Activated T-helper 9 cell treated with anti-CD3 and anti-CD28 coated beads, Interleukin-2, amount 50 U/mL, for 16 hours (primary cell): ENCODE measurements around the gene ISCA2.

Experiments
- DNase-seq: peaks from one replicate; pipeline ENCODE4 v3.0.0-alpha.2; 2020; ENCODE audit warnings: low read depth

The ISCA2 gene

GRCh38 chr14:74508844-74509428 lies 15.4 kb downstream of the ISCA2 start:
- no peak for DNase-seq

GRCh38 chr14:74509587-74510222 lies 16.1 kb downstream of the ISCA2 start:
- DNase-seq: no peak

GRCh38 chr14:74510223-74510931 lies 16.8 kb downstream of the ISCA2 start:
- no peak for DNase-seq

- no peak for DNase-seq
Observed at GRCh38 chr14:74510959-74511409, 17.4 kb downstream of the ISCA2 start.

GRCh38 chr14:74511966-74512830 lies 18.6 kb downstream of the ISCA2 start:
- no peak for DNase-seq

- DNase-seq: no peak
Observed at GRCh38 chr14:74514471-74514941, 20.9 kb downstream of the ISCA2 start.

GRCh38 chr14:74515891-74516412 lies 22.4 kb downstream of the ISCA2 start:
- DNase-seq: no peak

- no peak for DNase-seq
Observed at GRCh38 chr14:74516451-74517160, 23.0 kb downstream of the ISCA2 start.

GRCh38 chr14:74517731-74518130 lies 24.2 kb downstream of the ISCA2 start:
- DNase-seq: no peak

GRCh38 chr14:74518221-74518620 lies 24.7 kb downstream of the ISCA2 start:
- DNase-seq: no peak

GRCh38 chr14:74519316-74520074 lies 25.9 kb downstream of the ISCA2 start:
- DNase-seq: no peak

- no peak for DNase-seq
Observed at GRCh38 chr14:74521756-74522155, 28.2 kb downstream of the ISCA2 start.

GRCh38 chr14:74522740-74523139 lies 29.2 kb downstream of the ISCA2 start:
- no peak for DNase-seq

GRCh38 chr14:74524076-74524811 lies 30.7 kb downstream of the ISCA2 start:
- no peak for DNase-seq

- DNase-seq: no peak
Observed at GRCh38 chr14:74524812-74525135, 31.2 kb downstream of the ISCA2 start.

- no peak for DNase-seq
Observed at GRCh38 chr14:74525361-74525851, 31.8 kb downstream of the ISCA2 start.

GRCh38 chr14:74526854-74527585 lies 33.5 kb downstream of the ISCA2 start:
- no peak for DNase-seq

GRCh38 chr14:74527736-74528280 lies 34.2 kb downstream of the ISCA2 start:
- DNase-seq: no peak

GRCh38 chr14:74528406-74528805 lies 34.8 kb downstream of the ISCA2 start:
- DNase-seq: no peak
